Breast epithelium (tissue), 3 donors: Measurements from ENCODE around the gene CARD8.

Experiments
- POLR2A ChIP-seq: fragments of 450-650 bp; IDR thresholded peaks from one replicate; pipeline ENCODE4 v1.6.1; 2016; ENCODE audit warnings: antibody characterized with exemption, mild to moderate bottlenecking, moderate library complexity
- POLR2AphosphoS5 ChIP-seq, 3 donors: sonication (generic); formaldehyde crosslinking; IDR thresholded peaks; one replicate each; pipeline ENCODE4 v1.6.1; 2017; ENCODE audit warnings: antibody characterized with exemption in 3 of 3
- TF ChIP-seq, protein P1 (sequence below), 3 donors: fragments of 450-650 bp; IDR thresholded peaks; one replicate each; pipeline ENCODE4 v1.5.1; 2016 to 2017; ENCODE audit warnings: antibody characterized with exemption in 3 of 3, mild to moderate bottlenecking in 3 of 3, moderate library complexity in 3 of 3

DNA sequence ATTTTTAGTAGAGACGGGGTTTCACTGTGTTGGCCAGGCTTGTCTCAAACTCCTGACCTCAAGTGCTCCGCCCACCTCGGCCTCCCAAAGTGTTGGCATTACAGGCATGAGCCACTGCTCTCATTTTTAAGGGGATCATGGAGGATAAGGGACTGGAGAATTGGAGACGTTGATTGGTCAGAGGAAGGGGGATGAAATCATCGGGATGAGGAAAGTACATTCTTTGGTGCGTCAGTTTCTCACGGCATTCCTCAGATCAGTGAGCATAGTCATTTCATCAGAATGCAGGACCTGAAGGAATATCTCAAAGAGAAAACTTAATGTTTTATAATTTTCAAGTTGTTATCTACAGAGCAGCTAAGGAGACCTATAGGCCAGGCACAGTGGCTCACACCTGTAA lies 28.2 kb upstream of the CARD8 start:
- TF ChIP-seq, protein P1, sequence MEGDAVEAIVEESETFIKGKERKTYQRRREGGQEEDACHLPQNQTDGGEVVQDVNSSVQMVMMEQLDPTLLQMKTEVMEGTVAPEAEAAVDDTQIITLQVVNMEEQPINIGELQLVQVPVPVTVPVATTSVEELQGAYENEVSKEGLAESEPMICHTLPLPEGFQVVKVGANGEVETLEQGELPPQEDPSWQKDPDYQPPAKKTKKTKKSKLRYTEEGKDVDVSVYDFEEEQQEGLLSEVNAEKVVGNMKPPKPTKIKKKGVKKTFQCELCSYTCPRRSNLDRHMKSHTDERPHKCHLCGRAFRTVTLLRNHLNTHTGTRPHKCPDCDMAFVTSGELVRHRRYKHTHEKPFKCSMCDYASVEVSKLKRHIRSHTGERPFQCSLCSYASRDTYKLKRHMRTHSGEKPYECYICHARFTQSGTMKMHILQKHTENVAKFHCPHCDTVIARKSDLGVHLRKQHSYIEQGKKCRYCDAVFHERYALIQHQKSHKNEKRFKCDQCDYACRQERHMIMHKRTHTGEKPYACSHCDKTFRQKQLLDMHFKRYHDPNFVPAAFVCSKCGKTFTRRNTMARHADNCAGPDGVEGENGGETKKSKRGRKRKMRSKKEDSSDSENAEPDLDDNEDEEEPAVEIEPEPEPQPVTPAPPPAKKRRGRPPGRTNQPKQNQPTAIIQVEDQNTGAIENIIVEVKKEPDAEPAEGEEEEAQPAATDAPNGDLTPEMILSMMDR (IDR thresholded peaks at IDR 0.05) = no peak
- no peak for TF ChIP-seq POLR2A
- TF ChIP-seq POLR2AphosphoS5 (IDR thresholded peaks at IDR 0.05) = no peak
